Liver (tissue), 3 donors: Measurements from ENCODE around the gene OPTN.

Experiments
- CTCF ChIP-seq: fragments of 150-350 bp; IDR thresholded peaks from 2 replicates; pipeline ENCODE4 v1.5.1; 2017; ENCODE audit warnings: improper control_type of control experiment, low read depth, low read length; ENCODE audit not compliant: missing input control
- EGR1 ChIP-seq, 2 donors: IDR thresholded peaks; 2 replicates each; pipeline ENCODE4 v1.6.1; 2016 to 2018; ENCODE audit warnings: antibody characterized with exemption in 2 of 2, low read depth in 2 of 2
- FOXA1 ChIP-seq: IDR thresholded peaks from 2 replicates; pipeline ENCODE4 v1.6.1; 2016; ENCODE audit warnings: antibody characterized with exemption
- GABPA ChIP-seq, 2 donors: IDR thresholded peaks in 1 of 2; conservative IDR thresholded peaks in 1 of 2; 2 replicates each; pipeline ENCODE4 v1.6.1; 2016; ENCODE audit warnings: antibody characterized with exemption in 2 of 2, mild to moderate bottlenecking in 1 of 2, moderate library complexity in 1 of 2
- JUND ChIP-seq, 2 donors: IDR thresholded peaks; 2 replicates each; pipeline ENCODE4 v1.6.1; 2016; ENCODE audit warnings: antibody characterized with exemption in 2 of 2
- MAX ChIP-seq: IDR thresholded peaks from 2 replicates; pipeline ENCODE4 v1.6.1; 2016; ENCODE audit warnings: antibody characterized with exemption
- RAD21 ChIP-seq, 2 donors: IDR thresholded peaks; 2 replicates each; pipeline ENCODE4 v1.6.1; 2016; ENCODE audit warnings: antibody characterized with exemption in 2 of 2, mild to moderate bottlenecking in 2 of 2
- REST ChIP-seq: IDR thresholded peaks from 2 replicates; pipeline ENCODE4 v1.6.1; 2016; ENCODE audit warnings: antibody characterized with exemption, mild to moderate bottlenecking
- SP1 ChIP-seq: IDR thresholded peaks from 2 replicates; pipeline ENCODE4 v1.6.1; 2018; ENCODE audit warnings: antibody characterized with exemption, mild to moderate bottlenecking
- TAF1 ChIP-seq: conservative IDR thresholded peaks from 2 replicates; pipeline ENCODE4 v1.6.1; 2016; ENCODE audit warnings: antibody characterized with exemption, mild to moderate bottlenecking
- ZBTB33 ChIP-seq: IDR thresholded peaks from 2 replicates; pipeline ENCODE4 v1.6.1; 2016; ENCODE audit warnings: antibody characterized with exemption
- donor health status: healthy.
- donor health status: healthy.

- no peak for TF ChIP-seq CTCF
- TF ChIP-seq TAF1 = no peak
- TF ChIP-seq RAD21 (IDR thresholded peaks at IDR 0.05) = no peak
- TF ChIP-seq ZBTB33 = no peak
- TF ChIP-seq SP1 = no peak
- TF ChIP-seq REST = no peak
- TF ChIP-seq EGR1 (IDR thresholded peaks at IDR 0.05; ENCODE audit: low read depth in 2 of 2) = no peak
- no peak for TF ChIP-seq MAX
- TF ChIP-seq FOXA1 = no peak
- no peak for TF ChIP-seq GABPA (IDR thresholded peaks at IDR 0.05 in 1 of 2, conservative IDR thresholded peaks at IDR 0.05 in 1 of 2)
- no peak for TF ChIP-seq JUND (IDR thresholded peaks at IDR 0.05)
Observed at GRCh38 chr10:13146379-13146778, 46.4 kb downstream of the OPTN start.
